Prostate gland (tissue), 2 donors: Measurements from ENCODE around the gene NUDT8.
"Not testable (repeated sequence)": the region's sequence is repeated elsewhere in the genome, so short reads cannot be mapped to it uniquely, and the experiment has no call there.

Experiments used
- CTCF ChIP-seq, 4 experiments: fragments of 200-600 bp in 2 of 4; fragments of 450-650 bp in 2 of 4; sonication (generic) in 2 of 4; IDR thresholded peaks; 1 replicate in 3 of 4; 2 replicates in 1 of 4; pipeline ENCODE4 v1.5.1; 2016 to 2019; ENCODE audit warnings: antibody characterized with exemption in 4 of 4, mild to moderate bottlenecking in 2 of 4, moderate library complexity in 2 of 4
- POLR2A ChIP-seq: fragments of 450-650 bp; IDR thresholded peaks from one replicate; pipeline ENCODE4 v1.6.1; 2016; ENCODE audit warnings: antibody characterized with exemption, mild to moderate bottlenecking
- POLR2AphosphoS5 ChIP-seq: sonication (generic); formaldehyde crosslinking; IDR thresholded peaks from one replicate; pipeline ENCODE4 v1.6.1; 2017; ENCODE audit warnings: antibody characterized with exemption

- TF ChIP-seq CTCF (IDR thresholded peaks at IDR 0.05); POLR2A; POLR2AphosphoS5: not testable (repeated sequence)
Observed at GRCh38 chr11:67597963-67598362, 31.8 kb downstream of the NUDT8 start.
